HUES48 (cell line): Measurements from ENCODE around the gene R3HDM4.

Experiments
- H3K27ac ChIP-seq: one replicate; pipeline ENCODE4 v1.7.0; 2013; ENCODE audit warnings: low read depth, low read length, inconsistent platforms
- H3K27me3 ChIP-seq: 2 replicates; pipeline ENCODE4 v1.6.1; 2013; ENCODE audit warnings: mild to moderate bottlenecking, low read length; ENCODE audit not compliant: control insufficient read depth, insufficient read depth
- H3K36me3 ChIP-seq: 2 replicates; pipeline ENCODE4 v1.6.1; 2013; ENCODE audit warnings: low read length; ENCODE audit not compliant: control insufficient read depth, insufficient read depth
- H3K4me1 ChIP-seq: 2 replicates; pipeline ENCODE4 v1.6.1; 2013; ENCODE audit warnings: mild to moderate bottlenecking, low read length; ENCODE audit not compliant: control insufficient read depth, insufficient read depth
- H3K4me3 ChIP-seq: 2 replicates; pipeline ENCODE4 v1.5.1; 2013; ENCODE audit warnings: mild to moderate bottlenecking, low read depth, low read length
- H3K9ac ChIP-seq: 2 replicates; pipeline ENCODE4 v1.6.1; 2013; ENCODE audit warnings: mild to moderate bottlenecking, low read depth, low read length, moderate library complexity
- H3K9me3 ChIP-seq: 2 replicates; pipeline ENCODE4 v1.6.1; 2013; ENCODE audit warnings: low read length; ENCODE audit not compliant: control insufficient read depth, insufficient read depth

R3HDM4 gene

GRCh38 chr19:918481-919198, 5.6 kb upstream of the R3HDM4 start:
- no peak overlapping the region for H3K9ac ChIP-seq
- 0 out of 2 replicates have a peak, but pooled peaks cover 3% of the 10 kb centered on the region for H3K4me1 ChIP-seq
- no peaks in the 10 kb centered on the region for H3K36me3 ChIP-seq
- peak overlapping the region; percentile 75; the same call in 1 of the 2 replicates for H3K4me3 ChIP-seq
- H3K9me3 ChIP-seq, result no peaks in the 10 kb centered on the region
- H3K27me3 ChIP-seq, result peaks cover 55% of the 10 kb centered on the region
- H3K27ac ChIP-seq, result no peak overlapping the region

DNA sequence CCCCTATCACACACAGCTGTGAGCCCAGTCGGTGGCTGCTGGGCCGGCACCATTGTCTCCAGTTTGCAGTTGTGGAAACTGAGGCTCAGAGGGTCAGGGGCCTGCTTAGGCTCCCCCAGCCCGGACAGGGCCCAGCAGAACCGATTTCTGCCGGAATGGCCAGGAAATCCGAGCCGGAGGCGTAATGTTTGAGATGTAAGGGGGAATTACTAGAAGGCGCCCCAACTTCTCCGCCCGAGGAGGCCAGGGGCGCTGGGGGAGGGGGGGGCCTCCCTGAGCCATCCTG, 5.1 kb upstream of the R3HDM4 start:
- no peak overlapping the region for H3K27ac ChIP-seq
- H3K27me3 ChIP-seq, result peaks cover 57% of the 10 kb centered on the region
- 0 out of 2 replicates have a peak, but pooled peaks cover 3% of the 10 kb centered on the region for H3K4me1 ChIP-seq
- peak overlapping the region; percentile 75 for H3K4me3 ChIP-seq
- no peaks in the 10 kb centered on the region for H3K9me3 ChIP-seq
- H3K36me3 ChIP-seq, result no peaks in the 10 kb centered on the region
- no peak overlapping the region for H3K9ac ChIP-seq

- H3K9ac ChIP-seq, result no peak within 1 kb of the TSS
- no peaks in the 10 kb centered on the region for H3K36me3 ChIP-seq
- peaks cover 57% of the 10 kb centered on the region for H3K27me3 ChIP-seq
- H3K4me1 ChIP-seq, result 0 out of 2 replicates have a peak, but pooled peaks cover 3% of the 10 kb centered on the region
- H3K27ac ChIP-seq, result no peak within 1 kb of the TSS
- peak within 1 kb of the TSS; percentile 75 for H3K4me3 ChIP-seq
- no peaks in the 10 kb centered on the region for H3K9me3 ChIP-seq
These were observed 4.5 kb upstream of the R3HDM4 start, which contains the start of gene KISS1R for GRCh38 chr19:917323-918151. Gene KISS1R (plus strand): TSS chr19:917333. CDS start chr19:917503, 170 bp downstream.

DNA sequence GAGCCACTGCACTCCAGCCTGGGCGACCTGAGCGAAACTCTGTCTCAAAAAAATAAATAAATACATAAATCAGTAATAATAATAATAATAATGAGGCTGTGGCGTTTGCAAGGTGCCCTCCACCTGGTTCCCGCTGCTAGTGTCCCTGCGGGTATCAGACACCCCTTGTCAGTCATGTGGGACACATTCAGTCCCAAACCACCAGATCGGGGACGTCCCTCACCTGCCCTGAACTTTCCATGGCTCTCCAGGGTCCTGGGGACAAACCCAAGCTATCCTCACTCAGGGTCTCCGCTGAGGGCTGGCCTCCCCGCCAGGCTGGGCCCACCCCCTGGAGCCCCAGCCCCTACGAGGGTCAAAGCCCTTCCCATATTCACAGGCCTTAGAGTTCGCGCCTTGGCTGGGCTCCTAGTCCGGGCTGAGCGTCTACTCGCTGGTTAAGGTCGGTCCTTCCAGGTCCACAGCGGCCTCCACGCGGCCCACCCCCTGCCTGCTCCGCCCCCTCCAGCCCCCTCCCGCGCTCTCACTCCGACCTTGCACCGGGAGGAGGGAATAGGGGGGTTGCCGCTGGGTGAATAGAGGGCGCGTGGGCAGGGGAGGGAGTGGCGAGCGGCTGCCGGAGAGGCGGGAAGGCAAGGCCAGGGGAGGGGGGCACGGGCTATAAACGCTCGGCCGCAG, 3.8 kb upstream of the R3HDM4 start:
- Histone ChIP-seq H3K4me3 (peak overlapping the region; percentile 75), H3K27me3 (peaks cover 57% of the 10 kb centered on the region), H3K9ac (no peak overlapping the region), H3K36me3 (no peaks in the 10 kb centered on the region), H3K9me3 (no peaks in the 10 kb centered on the region), H3K4me1 (0 out of 2 replicates have a peak, but pooled peaks cover 3% of the 10 kb centered on the region), H3K27ac (no peak overlapping the region)

GRCh38 chr19:912181-913079, 589 bp downstream of the R3HDM4 start:
- Histone ChIP-seq H3K9ac (no peak overlapping the region), H3K27me3 (peaks cover 18% of the 10 kb centered on the region), H3K27ac (peak overlapping the region; percentile 57), H3K4me3 (peak overlapping the region; percentile 72), H3K9me3 (no peaks in the 10 kb centered on the region), H3K4me1 (no peaks in the 10 kb centered on the region), H3K36me3 (no peaks in the 10 kb centered on the region)

GRCh38 chr19:911197-912033, 1.6 kb downstream of the R3HDM4 start:
- H3K9me3 ChIP-seq, result no peaks in the 10 kb centered on the region
- H3K4me3 ChIP-seq, result no peak overlapping the region
- H3K4me1 ChIP-seq, result no peaks in the 10 kb centered on the region
- no peaks in the 10 kb centered on the region for H3K36me3 ChIP-seq
- H3K9ac ChIP-seq, result no peak overlapping the region
- H3K27me3 ChIP-seq, result peaks cover 9% of the 10 kb centered on the region
- H3K27ac ChIP-seq, result no peak overlapping the region

- H3K9ac ChIP-seq, result no peak overlapping the region
- no peak overlapping the region for H3K27ac ChIP-seq
- no peak overlapping the region for H3K4me3 ChIP-seq
- H3K36me3 ChIP-seq, result no peaks in the 10 kb centered on the region
- H3K9me3 ChIP-seq, result no peaks in the 10 kb centered on the region
- no peaks in the 10 kb centered on the region for H3K4me1 ChIP-seq
- H3K27me3 ChIP-seq, result no peaks in the 10 kb centered on the region
These were observed 5.7 kb downstream of the R3HDM4 start for GRCh38 chr19:907183-907853.

DNA sequence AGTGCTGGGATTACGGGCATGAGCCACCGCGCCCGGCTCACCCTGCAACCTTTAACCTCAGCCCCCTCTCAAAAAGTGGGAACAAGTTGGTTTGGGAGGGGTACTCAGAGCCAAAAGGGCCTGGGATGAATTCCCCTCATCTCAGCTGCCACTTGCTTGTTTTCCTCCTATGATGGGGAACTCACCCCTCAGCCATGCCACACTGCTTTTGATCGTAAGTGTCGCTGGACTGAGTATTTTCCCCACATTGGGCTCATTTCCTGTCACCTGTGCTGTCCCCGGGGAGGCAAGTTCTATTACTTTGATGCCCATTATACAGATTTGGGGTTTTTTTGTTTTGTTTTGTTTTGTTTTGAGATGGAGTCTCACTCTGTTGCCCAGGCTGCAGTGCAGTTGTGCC, 6.5 kb downstream of the R3HDM4 start:
- Histone ChIP-seq H3K36me3 (no peaks in the 10 kb centered on the region), H3K4me1 (no peaks in the 10 kb centered on the region), H3K27me3 (no peaks in the 10 kb centered on the region), H3K9ac (no peak overlapping the region), H3K9me3 (no peaks in the 10 kb centered on the region), H3K27ac (no peak overlapping the region), H3K4me3 (no peak overlapping the region)

- Histone ChIP-seq H3K4me1 (no peaks in the 10 kb centered on the region), H3K4me3 (no peak overlapping the region), H3K27ac (no peak overlapping the region), H3K36me3 (peaks cover 3% of the 10 kb centered on the region; the same call in 1 of the 2 replicates), H3K9ac (no peak overlapping the region), H3K9me3 (no peaks in the 10 kb centered on the region), H3K27me3 (no peaks in the 10 kb centered on the region)
These were observed 8.5 kb downstream of the R3HDM4 start for GRCh38 chr19:904545-904944.
